Psoas muscle (tissue), 8 donors: Measurements from ENCODE around the gene BBC3. TPM values are rescaled to one million over a fixed set of nuclear protein-coding genes. Genes with fewer than 3 reads are reported as not detected.

Experiments used
- ATAC-seq, 4 donors: fragments of 200-7000 bp; cut with Tn5 transposase; one replicate each; pipeline ENCODE4 v1.9.1; 2020; ENCODE audit warnings: moderate library complexity in 3 of 4, mild to moderate bottlenecking in 2 of 4
- DNase-seq, 2 donors: peaks; one replicate each; pipeline ENCODE4 v3.0.0-alpha.2; 2020
- H3K27ac ChIP-seq: fragments of 200-600 bp; one replicate; pipeline ENCODE4 v1.8.0; 2022
- H3K27me3 ChIP-seq, 3 donors: fragments of 200-600 bp in 1 of 3; one replicate each; pipeline versions ENCODE4 v1.6.1 to v1.8.0; 2013 to 2022; ENCODE audit warnings: low read length in 2 of 3, mild to moderate bottlenecking in 2 of 3, moderate library complexity in 1 of 3; ENCODE audit not compliant: insufficient read depth in 3 of 3
- H3K36me3 ChIP-seq, 2 donors: fragments of 200-600 bp in 1 of 2; one replicate each; pipeline versions ENCODE4 v1.6.1 to v1.8.0; 2013 to 2022; ENCODE audit warnings: low read depth in 1 of 2, mild to moderate bottlenecking in 1 of 2, moderate library complexity in 1 of 2; ENCODE audit not compliant: insufficient read depth in 1 of 2
- H3K4me1 ChIP-seq: fragments of 200-600 bp; one replicate; pipeline ENCODE4 v1.8.0; 2022
- H3K4me3 ChIP-seq: fragments of 200-600 bp; one replicate; pipeline ENCODE4 v1.8.0; 2022; ENCODE audit warnings: mild to moderate bottlenecking
- H3K9me3 ChIP-seq: fragments of 200-600 bp; one replicate; pipeline ENCODE4 v1.8.0; 2022
- WGBS, 3 donors: extraction: QIAGEN DNeasy Blood & Tissue Kit; methylation state at CpG; one replicate each; pipeline versions ENCODE4 v1.1.6 to v1.1.7; 2013; 5-methylcytosine and 5-hydroxymethylcytosine counted together
- intact Hi-C, 2 donors: fragments of 100-400 bp; cut with DNase I; formaldehyde crosslinking; loops; one replicate each; pipeline versions ENCODE4 v1.11.0 to v1.14.2; 2022
- polyA plus RNA-seq, 3 donors: library from polyadenylated mRNA; stranded (reverse); fragments of 200-250 nt; gene quantifications; one replicate each; pipeline ENCODE4 v1.2.3, GENCODE V29; 2013
- total RNA-seq, 4 donors: library from RNA; stranded (reverse); fragmentation: NEBNext Ultra II Directional in 2 of 4; extraction: Animal tissue kit (Norgen Biotek cat#: 25700) in 2 of 4; gene quantifications; one replicate each; pipeline versions ENCODE4 v1.2.1 to v1.2.4, GENCODE V29; 2021 to 2023
- TF ChIP-seq, protein P1 (sequence below): fragments of 200-600 bp; IDR thresholded peaks from one replicate; pipeline ENCODE4 v1.8.0; 2022; ENCODE audit warnings: antibody characterized with exemption
- donor health status: healthy with polysubstance abuse.
- donor health status: DM: no; HTN: no; CAD: no; lungs with moderate emphysema.
- donor health status: Bipolar disorder and iron deficiency.
- donor health status: healthy.
- donor health status: DM: yes; HTN: yes; CAD: no.
- donor health status: DM: no; HTN: no; CAD: no.
- donor health status: DM: no; HTN: no; CAD: no.
- donor health status: DM: yes; HTN: yes; CAD: no.

Gene BBC3
- total and polyA plus RNA-seq, 7 donors, result 2.7 to 32.5 (median 3.0) TPM

GRCh38 chr19:47215581-47215980 lies 15.4 kb downstream of the BBC3 start:
- H3K27ac ChIP-seq, result no peak overlapping the region
- peaks cover 0 to 4% of the 10 kb centered on the region in 2 donors for H3K36me3 ChIP-seq
- no peak for DNase-seq
- H3K27me3 ChIP-seq, result no peaks in the 10 kb centered on the region
- 88 to 100% (median 98%) methylated on average over 5 of the region's 5 CpGs for WGBS, 3 donors
- no peaks in the 10 kb centered on the region for H3K9me3 ChIP-seq
- H3K4me3 ChIP-seq, result no peak overlapping the region
- H3K4me1 ChIP-seq, result no peaks in the 10 kb centered on the region
- ATAC-seq, result no peak
- intact Hi-C loops, result no loop called here
- TF ChIP-seq, protein P1, sequence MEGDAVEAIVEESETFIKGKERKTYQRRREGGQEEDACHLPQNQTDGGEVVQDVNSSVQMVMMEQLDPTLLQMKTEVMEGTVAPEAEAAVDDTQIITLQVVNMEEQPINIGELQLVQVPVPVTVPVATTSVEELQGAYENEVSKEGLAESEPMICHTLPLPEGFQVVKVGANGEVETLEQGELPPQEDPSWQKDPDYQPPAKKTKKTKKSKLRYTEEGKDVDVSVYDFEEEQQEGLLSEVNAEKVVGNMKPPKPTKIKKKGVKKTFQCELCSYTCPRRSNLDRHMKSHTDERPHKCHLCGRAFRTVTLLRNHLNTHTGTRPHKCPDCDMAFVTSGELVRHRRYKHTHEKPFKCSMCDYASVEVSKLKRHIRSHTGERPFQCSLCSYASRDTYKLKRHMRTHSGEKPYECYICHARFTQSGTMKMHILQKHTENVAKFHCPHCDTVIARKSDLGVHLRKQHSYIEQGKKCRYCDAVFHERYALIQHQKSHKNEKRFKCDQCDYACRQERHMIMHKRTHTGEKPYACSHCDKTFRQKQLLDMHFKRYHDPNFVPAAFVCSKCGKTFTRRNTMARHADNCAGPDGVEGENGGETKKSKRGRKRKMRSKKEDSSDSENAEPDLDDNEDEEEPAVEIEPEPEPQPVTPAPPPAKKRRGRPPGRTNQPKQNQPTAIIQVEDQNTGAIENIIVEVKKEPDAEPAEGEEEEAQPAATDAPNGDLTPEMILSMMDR, result no peak

- intact Hi-C loops, result loop anchor here (1.0 kb wide), 2 partner anchors 32 to 36 kb away; no protein-coding TSS in a partner anchor
- no peaks in the 10 kb centered on the region for H3K9me3 ChIP-seq
- TF ChIP-seq, protein P1, result peak; percentile 83
- H3K27me3 ChIP-seq, result no peaks in the 10 kb centered on the region
- 34 to 38% (median 35%) methylated on average over 19 of the region's 19 CpGs for WGBS, 3 donors
- peak; percentile 81 to 91 (median 88) for ATAC-seq
- H3K4me3 ChIP-seq, result no peak overlapping the region
- H3K4me1 ChIP-seq, result no peaks in the 10 kb centered on the region
- peak overlapping the region; percentile 3 for H3K27ac ChIP-seq
- DNase-seq, result peak; percentile 71 to 79
- peaks cover 0 to 36% of the 10 kb centered on the region in 2 donors for H3K36me3 ChIP-seq
These were observed 20.2 kb downstream of the BBC3 start for GRCh38 chr19:47210689-47211316.

GRCh38 chr19:47210180-47210490 lies 20.9 kb downstream of the BBC3 start:
- TF ChIP-seq, protein P1, result no peak
- Histone ChIP-seq H3K27ac (peak overlapping the region; percentile 3), H3K27me3 (no peaks in the 10 kb centered on the region), H3K9me3 (no peaks in the 10 kb centered on the region), H3K36me3 (peaks cover 0 to 43% of the 10 kb centered on the region in 2 donors), H3K4me3 (no peak overlapping the region), H3K4me1 (no peaks in the 10 kb centered on the region)
- intact Hi-C loops, result loop anchor here (1.0 kb wide), 2 partner anchors 33 to 37 kb away; no protein-coding TSS in a partner anchor
- DNase-seq, result no peak
- ATAC-seq, result no peak

GRCh38 chr19:47209319-47210179 lies 21.4 kb downstream of the BBC3 start:
- H3K4me3 ChIP-seq, result no peak overlapping the region
- TF ChIP-seq, protein P1, result no peak
- no peaks in the 10 kb centered on the region for H3K9me3 ChIP-seq
- DNase-seq (no peak), ATAC-seq (no peak)
- intact Hi-C loops, result loop anchor here (1.0 to 5.0 kb wide), 3 partner anchors 34 to 62 kb away; no protein-coding TSS in a partner anchor
- no peaks in the 10 kb centered on the region for H3K4me1 ChIP-seq
- no peaks in the 10 kb centered on the region for H3K27me3 ChIP-seq
- no peak overlapping the region for H3K27ac ChIP-seq
- peaks cover 0 to 49% of the 10 kb centered on the region in 2 donors for H3K36me3 ChIP-seq
- 72 to 77% (median 74%) methylated on average over 13 of the region's 13 CpGs for WGBS, 3 donors
